ENCODE measurements around the gene ABL2.

Gene ABL2

GRCh38 chr1:179094818-179095217 is 134.7 kb downstream of the ABL2 start:
- no peak for DNase-seq (ENCODE audit: low read depth in 3 of 3)

GRCh38 chr1:179092896-179093461 is 136.5 kb downstream of the ABL2 start:
- no peak for DNase-seq (ENCODE audit: low read depth in 3 of 3)

DNA sequence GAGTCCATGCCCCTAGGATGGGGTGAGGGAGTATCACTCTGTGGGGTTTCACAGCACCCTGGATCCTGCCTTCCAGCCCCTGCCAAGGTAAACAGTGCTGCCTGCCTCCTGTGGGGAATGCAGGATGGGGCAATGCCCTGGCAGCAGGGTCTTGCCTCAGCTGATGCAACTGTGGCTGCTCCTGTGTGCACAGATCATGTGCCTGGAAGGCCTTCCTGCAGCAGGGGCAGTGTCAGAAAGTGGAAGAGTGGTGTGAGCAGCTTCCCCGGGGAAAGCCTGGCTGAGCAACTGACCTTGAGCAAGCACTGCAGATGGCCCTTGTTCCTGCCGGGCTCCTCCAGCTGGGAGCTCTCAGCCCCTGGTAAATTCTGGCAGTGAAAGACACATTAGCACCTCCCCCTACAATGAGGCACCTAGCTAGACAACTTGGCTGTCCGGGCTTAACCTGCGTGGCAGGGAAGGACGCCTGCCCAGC is 137.7 kb downstream of the ABL2 start:
- no peak for DNase-seq (ENCODE audit: low read depth in 3 of 3)

GRCh38 chr1:179090923-179091322 is 138.6 kb downstream of the ABL2 start:
- no peak for DNase-seq (ENCODE audit: low read depth in 3 of 3)

DNA sequence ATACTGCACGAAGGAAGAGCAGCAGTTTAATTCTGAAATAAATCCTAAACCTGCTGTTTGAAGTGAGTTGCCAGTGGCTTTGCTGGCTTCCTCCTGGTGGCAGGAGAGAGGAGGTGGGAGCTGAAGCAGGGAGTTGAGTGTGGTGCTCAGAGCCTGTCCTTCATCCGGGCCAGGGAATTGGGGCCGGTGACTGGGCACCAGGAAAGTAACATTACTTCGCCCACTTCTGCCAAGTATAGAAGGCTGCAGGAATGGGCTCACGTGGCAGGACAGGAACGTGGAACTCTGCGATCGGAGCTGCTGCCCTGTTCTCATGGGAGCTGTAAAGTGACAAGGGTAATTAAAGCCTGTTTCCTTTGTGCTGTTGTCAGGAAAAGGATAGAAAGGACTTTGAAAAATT is 139.0 kb downstream of the ABL2 start:
- no peak for DNase-seq (ENCODE audit: low read depth in 3 of 3)

- DNase-seq (ENCODE audit: low read depth in 3 of 3), result no peak
Measured at GRCh38 chr1:179089827-179090482, 139.5 kb downstream of the ABL2 start.

DNA sequence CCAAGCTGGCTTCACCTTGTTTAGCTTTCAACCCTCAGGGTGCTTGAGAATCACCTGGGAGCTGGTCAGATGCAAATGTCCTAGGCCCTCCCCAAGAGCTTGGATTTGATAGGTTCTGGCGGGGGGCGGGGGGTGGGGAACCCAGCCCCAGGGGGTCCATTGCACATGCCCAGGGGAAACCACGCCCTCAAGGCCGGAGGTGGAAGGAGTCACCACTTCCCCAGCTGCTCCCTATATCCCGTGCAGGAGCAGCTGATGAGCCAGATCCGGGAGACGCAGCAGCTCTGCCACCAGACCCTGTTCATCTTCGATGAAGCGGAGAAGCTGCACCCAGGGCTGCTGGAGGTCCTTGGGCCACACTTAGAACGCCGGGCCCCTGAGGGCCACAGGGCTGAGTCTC is 141.8 kb downstream of the ABL2 start:
- DNase-seq (ENCODE audit: low read depth in 3 of 3), result no peak

- DNase-seq (ENCODE audit: low read depth in 3 of 3), result no peak
Measured at GRCh38 chr1:179083533-179083932, 145.9 kb downstream of the ABL2 start.

GRCh38 chr1:179082999-179083335 is 146.5 kb downstream of the ABL2 start:
- no peak for DNase-seq (ENCODE audit: low read depth in 3 of 3)

DNA sequence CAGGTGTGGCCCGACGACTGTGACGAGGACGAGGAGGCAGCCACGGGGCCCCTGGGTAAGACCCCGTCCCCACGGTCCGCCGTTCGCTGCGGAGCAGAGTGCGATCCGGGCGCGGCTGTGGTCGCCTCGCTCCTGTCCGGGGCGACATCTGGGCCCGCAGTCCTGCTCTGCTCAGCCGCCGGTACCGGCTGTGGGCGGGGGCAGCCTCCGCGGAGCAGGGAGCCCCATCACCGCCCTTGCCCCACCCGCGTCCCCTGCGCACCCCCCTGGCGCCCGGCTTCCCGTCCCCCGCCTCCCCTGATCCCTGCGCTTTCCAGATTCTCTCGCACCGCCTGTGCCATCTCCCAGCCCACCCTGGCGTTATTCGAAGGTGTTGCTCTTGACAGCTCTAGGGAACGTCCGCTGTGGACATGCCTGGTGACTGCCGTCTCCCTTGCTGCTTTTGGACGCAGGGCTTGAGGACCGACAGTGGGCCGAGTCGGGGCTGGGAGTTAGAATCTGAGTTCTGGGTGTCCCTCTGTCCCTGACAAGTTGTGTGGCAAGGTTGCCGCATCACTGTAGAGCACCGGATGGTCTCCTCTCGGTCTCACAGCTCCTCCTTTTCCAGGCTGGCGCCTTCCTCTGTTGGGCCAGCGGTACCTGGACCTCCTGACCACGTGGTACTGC is 147.0 kb downstream of the ABL2 start:
- peak in 2 of 3 experiments; percentile 9 to 19 for DNase-seq (ENCODE audit: low read depth in 3 of 3)

- DNase-seq (ENCODE audit: low read depth in 3 of 3), result peak; percentile 39 to 53 (median 44)
Measured at GRCh38 chr1:179081687-179082332, 147.7 kb downstream of the ABL2 start, which contains the start of gene TOR3A. Gene TOR3A (plus strand): TSS chr1:179082070. CDS start chr1:179082129, 59 bp downstream.

DNA sequence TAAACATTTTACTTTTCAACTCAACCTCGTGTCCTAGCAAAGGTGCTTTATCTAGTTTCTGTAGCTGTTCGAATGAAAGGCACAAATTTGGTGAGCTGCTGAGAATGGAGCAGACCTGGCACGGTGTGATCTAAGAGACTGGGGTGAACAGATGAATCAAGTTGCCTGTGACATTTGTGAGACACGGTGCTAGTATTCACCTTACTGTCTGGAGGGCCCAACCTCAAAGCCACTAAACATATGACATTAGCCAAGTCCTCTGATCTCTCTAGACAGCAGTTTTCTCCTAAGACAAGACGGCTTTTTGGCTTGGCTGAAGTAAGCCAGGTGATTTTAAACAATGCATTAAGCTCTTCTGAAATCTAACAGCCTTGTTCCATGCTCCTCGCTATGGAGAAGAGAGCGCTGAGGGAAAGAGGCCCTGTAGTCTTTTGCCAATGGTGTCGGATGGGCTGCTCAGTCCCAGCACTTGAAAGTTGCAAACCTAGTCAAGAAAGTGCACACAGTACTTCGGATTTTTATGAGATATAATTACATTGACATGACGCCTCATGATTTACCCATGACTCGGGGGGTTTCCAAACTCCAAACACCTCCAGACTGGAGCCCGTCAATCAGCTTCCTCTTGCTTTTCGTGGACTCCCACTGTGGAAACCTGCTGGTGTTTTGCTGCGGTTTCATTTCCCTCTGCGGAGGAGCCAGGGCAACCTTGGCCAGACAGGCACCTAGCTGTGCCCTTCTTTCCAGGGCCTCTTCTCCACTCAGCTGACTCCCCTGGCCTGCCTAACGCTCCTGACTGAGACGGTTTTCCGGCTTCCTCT is 148.4 kb downstream of the ABL2 start:
- peak in 1 of 3 experiments; percentile 20 for DNase-seq (ENCODE audit: low read depth in 3 of 3)

GRCh38 chr1:179079113-179079761 is 150.2 kb downstream of the ABL2 start:
- DNase-seq (ENCODE audit: low read depth in 3 of 3), result no peak

DNA sequence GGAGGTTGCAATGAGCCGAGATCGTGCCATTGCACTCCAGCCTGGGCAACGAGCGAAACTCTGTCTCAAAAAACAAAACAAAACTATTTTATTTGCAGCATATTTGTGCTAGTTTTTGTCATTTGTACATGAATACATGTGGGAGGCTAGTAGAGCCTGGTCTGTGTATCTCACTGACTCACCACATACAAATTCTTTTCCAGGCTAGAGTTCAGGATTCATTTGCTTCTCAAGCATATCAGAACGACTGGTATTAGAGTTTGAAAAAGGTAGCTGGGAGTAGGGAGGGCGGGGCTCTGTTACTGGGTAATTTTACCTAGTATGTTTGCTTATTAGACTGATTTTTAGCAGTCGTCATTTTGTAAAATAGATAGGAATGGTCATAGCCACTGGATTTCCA is 152.1 kb downstream of the ABL2 start:
- no peak for DNase-seq (ENCODE audit: low read depth in 3 of 3)

GRCh38 chr1:179066471-179066870 is 163.0 kb downstream of the ABL2 start:
- no peak for DNase-seq (ENCODE audit: low read depth in 3 of 3)

DNA sequence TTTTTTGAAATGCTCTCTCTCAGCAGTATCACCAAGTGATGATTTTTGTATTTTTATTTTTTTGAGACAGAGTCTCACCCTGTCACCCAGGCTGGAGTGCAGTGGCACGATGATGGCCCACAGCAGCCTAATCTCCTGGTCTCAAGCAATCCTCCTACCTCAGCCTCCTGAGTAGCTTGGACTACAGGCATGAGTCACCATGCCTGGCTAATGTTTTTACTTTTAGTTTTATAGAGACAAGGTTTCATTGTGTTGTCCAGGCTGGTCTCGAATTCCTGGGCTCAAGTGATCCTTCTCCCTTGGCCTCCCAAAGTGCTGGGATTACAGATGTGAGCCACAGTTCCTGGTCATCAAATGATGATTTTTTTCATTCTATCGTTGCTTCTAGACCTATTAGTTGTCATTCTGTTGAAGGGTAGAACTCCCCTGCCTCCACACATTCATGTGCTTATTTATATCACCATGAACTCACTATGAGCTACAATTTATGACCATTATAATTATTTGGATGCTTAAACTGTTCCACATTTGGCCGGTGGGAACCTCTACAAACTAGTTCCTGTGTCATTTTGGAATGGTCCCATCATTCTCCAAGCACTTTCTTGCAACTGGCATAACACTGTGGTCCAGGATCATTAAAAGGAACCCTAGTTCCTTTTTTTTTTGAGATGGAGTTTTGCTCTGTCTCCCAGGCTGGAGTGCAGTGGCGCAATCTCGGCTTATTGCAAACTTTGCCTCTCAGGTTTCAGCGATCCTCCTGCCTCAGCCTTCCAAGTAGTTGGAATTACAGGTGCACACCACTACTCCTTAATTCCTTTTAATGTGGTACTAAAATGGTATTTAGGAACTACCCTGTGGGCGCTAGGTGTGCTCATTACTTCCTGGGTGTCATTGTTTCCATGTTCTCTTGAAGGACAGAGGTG is 167.9 kb downstream of the ABL2 start:
- no peak for DNase-seq (ENCODE audit: low read depth in 3 of 3)

- DNase-seq (ENCODE audit: low read depth in 3 of 3), result no peak
Measured at GRCh38 chr1:179058487-179059483, 170.7 kb downstream of the ABL2 start.

GRCh38 chr1:179055937-179056336 is 173.5 kb downstream of the ABL2 start:
- no peak for DNase-seq (ENCODE audit: low read depth in 3 of 3)

DNA sequence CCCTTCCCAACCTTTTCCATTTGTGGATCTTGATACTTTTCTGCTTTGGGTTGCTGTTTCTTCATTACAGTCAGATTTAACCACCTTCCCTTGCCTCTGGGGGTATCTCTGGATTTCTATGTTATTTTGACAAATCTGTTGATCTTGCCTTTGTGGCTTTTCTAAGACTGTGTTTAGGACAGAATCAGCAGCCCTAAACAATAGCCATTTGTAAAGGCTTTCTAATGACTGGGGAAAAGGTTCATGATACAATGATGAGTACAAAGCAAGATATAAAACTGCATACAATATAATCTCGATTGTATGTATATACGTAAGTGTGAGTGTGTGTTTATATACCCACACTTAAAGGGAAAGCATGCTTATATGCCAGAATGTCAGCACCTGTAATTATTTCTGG is 176.0 kb downstream of the ABL2 start:
- no peak for DNase-seq (ENCODE audit: low read depth in 3 of 3)

Measured in stimulated activated CD4-positive, alpha-beta T cell treated with anti-CD3 and anti-CD28 coated beads, TNF-alpha, amount 100 ng/mL, for 4 hours (primary cell).